ENCODE measurements around the gene IGFBPL1. TPM values are rescaled to one million over a fixed set of nuclear protein-coding genes. Genes with fewer than 3 reads are reported as not detected.

IGFBPL1 gene, protein sequence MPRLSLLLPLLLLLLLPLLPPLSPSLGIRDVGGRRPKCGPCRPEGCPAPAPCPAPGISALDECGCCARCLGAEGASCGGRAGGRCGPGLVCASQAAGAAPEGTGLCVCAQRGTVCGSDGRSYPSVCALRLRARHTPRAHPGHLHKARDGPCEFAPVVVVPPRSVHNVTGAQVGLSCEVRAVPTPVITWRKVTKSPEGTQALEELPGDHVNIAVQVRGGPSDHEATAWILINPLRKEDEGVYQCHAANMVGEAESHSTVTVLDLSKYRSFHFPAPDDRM
- 0.71 and 1.5 TPM in 2 replicates for total RNA-seq

GRCh38 chr9:38423973-38424843 lies at the start of gene IGFBPL1:
Gene IGFBPL1 (minus strand): TSS chr9:38424454. CDS start chr9:38424424, 30 bp downstream.

DNA sequence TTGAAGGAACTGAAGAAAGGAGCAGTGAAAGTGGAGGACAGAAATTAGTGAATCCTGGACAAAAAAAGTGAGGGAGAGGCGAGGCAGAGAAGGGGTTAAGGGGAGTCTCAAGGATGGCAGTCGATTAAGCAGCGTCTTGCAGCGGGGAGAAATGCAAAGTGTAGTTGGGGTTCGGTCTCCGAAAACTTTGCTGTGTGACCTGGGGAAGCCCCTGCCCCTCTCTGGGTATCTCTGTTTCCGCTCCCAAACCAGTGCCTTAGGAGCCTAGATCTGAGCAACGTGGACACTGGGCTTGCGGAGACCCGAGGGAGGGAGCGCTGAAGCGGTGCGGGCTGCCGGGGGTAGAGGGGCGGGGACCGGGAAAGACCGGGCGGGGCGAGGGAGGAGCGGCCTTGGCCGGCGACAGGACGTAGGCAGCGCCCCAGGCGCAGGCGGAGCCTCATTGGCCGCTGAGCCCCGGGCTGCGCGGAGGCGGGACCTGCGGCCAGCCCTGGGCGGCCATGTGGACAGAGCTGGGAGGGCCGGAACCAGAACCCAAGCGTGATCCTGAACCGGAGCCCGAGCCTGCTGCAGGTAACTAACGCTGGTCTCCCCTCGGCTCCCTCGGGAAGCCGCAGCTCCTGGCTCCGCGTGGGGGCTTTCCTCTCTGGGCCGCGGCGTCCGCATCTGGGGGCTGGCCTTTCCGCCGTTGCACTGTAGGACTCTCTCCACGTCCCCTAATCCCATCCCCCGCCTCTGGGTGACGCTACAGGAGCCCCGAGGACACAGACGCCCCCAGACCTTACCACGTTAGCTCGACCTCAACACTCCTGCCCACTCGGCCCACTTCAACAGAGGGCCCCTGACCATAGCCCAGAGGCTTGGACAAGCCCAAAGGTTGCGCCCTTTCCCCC lies 31.8 kb downstream of the IGFBPL1 start, which contains the start of gene ALDH1B1:
ALDH1B1 (plus strand) TSS at position 468 of the 893 bp plus-strand sequence. CDS start 3,047 bp downstream, outside the sequence.

Other genes starting within 250 kb of the IGFBPL1 start
- gene ALDH1B1, start 31.8 kb downstream of the IGFBPL1 start, total RNA-seq = 26.5 and 31.2 TPM in 2 replicates
- 0.98 and 1.6 TPM in 2 replicates for gene ANKRD18A, start 196.1 kb upstream of the IGFBPL1 start, total RNA-seq